ENCODE data around the gene DLAT.

The DLAT gene

DNA sequence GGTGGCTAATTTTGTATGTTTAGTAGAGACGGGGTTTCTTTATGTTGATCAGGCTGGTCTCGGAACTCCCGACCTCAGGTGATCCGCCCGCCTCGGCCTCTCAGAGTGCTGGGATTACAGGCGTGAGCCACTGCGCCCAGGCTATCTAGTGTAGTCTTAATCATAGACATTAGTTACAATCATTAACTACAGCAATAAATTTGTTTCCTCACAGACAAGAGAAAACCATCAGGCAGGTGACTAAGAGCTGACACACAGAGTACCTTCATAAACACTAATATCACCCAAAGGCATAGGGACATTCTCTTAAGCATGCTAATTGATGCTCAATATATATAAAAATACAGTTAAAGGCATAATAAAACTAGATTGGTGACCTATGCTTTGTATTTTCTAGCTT is 80.9 kb downstream of the DLAT start:
- POLR2A ChIA-PET (ENCODE audit: low non-redundant PET) = no interaction called here
- no peak overlapping the region for H3K27ac ChIP-seq
- TF ChIP-seq, protein P1, sequence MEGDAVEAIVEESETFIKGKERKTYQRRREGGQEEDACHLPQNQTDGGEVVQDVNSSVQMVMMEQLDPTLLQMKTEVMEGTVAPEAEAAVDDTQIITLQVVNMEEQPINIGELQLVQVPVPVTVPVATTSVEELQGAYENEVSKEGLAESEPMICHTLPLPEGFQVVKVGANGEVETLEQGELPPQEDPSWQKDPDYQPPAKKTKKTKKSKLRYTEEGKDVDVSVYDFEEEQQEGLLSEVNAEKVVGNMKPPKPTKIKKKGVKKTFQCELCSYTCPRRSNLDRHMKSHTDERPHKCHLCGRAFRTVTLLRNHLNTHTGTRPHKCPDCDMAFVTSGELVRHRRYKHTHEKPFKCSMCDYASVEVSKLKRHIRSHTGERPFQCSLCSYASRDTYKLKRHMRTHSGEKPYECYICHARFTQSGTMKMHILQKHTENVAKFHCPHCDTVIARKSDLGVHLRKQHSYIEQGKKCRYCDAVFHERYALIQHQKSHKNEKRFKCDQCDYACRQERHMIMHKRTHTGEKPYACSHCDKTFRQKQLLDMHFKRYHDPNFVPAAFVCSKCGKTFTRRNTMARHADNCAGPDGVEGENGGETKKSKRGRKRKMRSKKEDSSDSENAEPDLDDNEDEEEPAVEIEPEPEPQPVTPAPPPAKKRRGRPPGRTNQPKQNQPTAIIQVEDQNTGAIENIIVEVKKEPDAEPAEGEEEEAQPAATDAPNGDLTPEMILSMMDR (conservative IDR thresholded peaks at IDR 0.05; ENCODE audit: low read depth) = no peak
- CTCF ChIA-PET = interaction anchor here (0.7 kb wide), 1 partner anchor 756 kb away, joined by 3 read pairs; no protein-coding TSS in a partner anchor
- peak; percentile 53 for DNase-seq (ENCODE audit: low spot score)
